NB4 (cell line): ENCODE measurements around the gene NECTIN3.

Source experiments
- MYC ChIP-seq: IDR thresholded peaks from 2 replicates; pipeline ENCODE4 v1.6.1; 2011; ENCODE audit warnings: low read depth, low read length
- TF ChIP-seq, protein P1 (sequence below): IDR thresholded peaks from one replicate; pipeline ENCODE4 v1.5.1; 2012; ENCODE audit warnings: low read depth, low read length

DNA sequence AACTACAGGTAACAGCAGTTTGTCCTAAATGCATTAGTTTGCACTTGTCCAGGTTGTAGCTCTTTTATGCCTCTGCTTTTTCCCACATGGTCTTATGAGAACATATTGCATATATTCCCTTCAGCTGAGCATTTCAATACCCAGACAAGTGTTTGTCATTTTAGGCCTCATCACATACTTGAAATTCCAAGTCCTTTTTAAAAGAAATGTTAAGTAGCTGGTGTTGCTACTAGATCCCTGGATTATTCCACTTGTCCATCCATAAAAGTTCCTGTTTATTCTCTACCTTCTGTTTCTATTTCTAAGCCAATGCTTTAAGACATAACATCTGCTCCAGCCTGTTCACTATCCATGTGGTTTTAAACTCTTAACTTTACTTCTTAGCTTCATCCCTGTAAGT is 128.4 kb downstream of the NECTIN3 start:
- TF ChIP-seq, protein P1, sequence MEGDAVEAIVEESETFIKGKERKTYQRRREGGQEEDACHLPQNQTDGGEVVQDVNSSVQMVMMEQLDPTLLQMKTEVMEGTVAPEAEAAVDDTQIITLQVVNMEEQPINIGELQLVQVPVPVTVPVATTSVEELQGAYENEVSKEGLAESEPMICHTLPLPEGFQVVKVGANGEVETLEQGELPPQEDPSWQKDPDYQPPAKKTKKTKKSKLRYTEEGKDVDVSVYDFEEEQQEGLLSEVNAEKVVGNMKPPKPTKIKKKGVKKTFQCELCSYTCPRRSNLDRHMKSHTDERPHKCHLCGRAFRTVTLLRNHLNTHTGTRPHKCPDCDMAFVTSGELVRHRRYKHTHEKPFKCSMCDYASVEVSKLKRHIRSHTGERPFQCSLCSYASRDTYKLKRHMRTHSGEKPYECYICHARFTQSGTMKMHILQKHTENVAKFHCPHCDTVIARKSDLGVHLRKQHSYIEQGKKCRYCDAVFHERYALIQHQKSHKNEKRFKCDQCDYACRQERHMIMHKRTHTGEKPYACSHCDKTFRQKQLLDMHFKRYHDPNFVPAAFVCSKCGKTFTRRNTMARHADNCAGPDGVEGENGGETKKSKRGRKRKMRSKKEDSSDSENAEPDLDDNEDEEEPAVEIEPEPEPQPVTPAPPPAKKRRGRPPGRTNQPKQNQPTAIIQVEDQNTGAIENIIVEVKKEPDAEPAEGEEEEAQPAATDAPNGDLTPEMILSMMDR: no peak
- TF ChIP-seq MYC: no peak
